OCI-LY7 (cell line): ENCODE data around the gene SLC12A4.
"Not testable (repeated sequence)": the region's sequence is repeated elsewhere in the genome, so short reads cannot be mapped to it uniquely, and the experiment has no call there.

Source experiments
- EZH2phosphoT487 ChIP-seq: fragments of 200-600 bp; sonication (generic); IDR thresholded peaks from 2 replicates; pipeline ENCODE4 v1.6.1; 2018; ENCODE audit warnings: low read depth, borderline replicate concordance, mild to moderate bottlenecking, mixed run types, antibody characterized with exemption, low read length, moderate library complexity, mixed read lengths
- TF ChIP-seq, protein P1 (sequence below): fragments of 200-600 bp; sonication (generic); conservative IDR thresholded peaks from 2 replicates; pipeline ENCODE4 v1.5.1; 2014; ENCODE audit warnings: mild to moderate bottlenecking, antibody characterized with exemption, low read length, moderate library complexity, mixed read lengths

DNA sequence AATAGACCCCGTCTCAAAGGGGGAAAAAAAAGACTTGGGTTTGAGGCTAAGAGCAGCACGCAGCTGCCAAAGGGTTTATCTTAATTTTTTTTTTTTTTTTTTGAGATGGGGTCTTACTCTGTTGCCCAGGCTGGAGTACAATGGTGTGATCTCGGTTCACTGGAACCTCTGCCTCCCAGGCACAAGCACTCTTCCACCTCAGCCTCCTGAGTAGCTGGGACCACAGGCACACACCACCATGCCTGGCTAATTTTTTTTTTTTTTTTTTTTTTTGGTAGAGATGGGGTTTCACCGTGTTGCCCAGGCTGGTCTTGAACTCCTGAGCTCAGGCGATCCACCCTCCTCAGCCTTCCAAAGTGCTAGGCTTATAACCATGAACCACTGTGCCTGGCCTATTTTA is 30.7 kb downstream of the SLC12A4 start:
- not testable (repeated sequence) for TF ChIP-seq EZH2phosphoT487
- TF ChIP-seq, protein P1, sequence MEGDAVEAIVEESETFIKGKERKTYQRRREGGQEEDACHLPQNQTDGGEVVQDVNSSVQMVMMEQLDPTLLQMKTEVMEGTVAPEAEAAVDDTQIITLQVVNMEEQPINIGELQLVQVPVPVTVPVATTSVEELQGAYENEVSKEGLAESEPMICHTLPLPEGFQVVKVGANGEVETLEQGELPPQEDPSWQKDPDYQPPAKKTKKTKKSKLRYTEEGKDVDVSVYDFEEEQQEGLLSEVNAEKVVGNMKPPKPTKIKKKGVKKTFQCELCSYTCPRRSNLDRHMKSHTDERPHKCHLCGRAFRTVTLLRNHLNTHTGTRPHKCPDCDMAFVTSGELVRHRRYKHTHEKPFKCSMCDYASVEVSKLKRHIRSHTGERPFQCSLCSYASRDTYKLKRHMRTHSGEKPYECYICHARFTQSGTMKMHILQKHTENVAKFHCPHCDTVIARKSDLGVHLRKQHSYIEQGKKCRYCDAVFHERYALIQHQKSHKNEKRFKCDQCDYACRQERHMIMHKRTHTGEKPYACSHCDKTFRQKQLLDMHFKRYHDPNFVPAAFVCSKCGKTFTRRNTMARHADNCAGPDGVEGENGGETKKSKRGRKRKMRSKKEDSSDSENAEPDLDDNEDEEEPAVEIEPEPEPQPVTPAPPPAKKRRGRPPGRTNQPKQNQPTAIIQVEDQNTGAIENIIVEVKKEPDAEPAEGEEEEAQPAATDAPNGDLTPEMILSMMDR = not testable (repeated sequence)
